NT2/D1 (cell line): Measurements from ENCODE around the gene NME7.

ENCODE experiments used
- DNase-seq: peaks from one replicate; pipeline ENCODE4 v3.0.0-alpha.2; 2011; ENCODE audit warnings: low read depth, low spot score
- H3K27me3 ChIP-seq: 2 replicates; pipeline ENCODE4 v1.6.0; 2011; ENCODE audit warnings: mild to moderate bottlenecking; ENCODE audit not compliant: insufficient read length, insufficient read depth
- H3K36me3 ChIP-seq: 2 replicates; pipeline ENCODE4 v1.6.1; 2011; ENCODE audit warnings: mild to moderate bottlenecking, low read length, mixed read lengths; ENCODE audit not compliant: insufficient read depth, insufficient read length
- H3K4me1 ChIP-seq: 2 replicates; pipeline ENCODE4 v1.5.1; 2011; ENCODE audit not compliant: insufficient read depth, insufficient read length
- H3K4me3 ChIP-seq: 2 replicates; pipeline ENCODE4 v1.5.1; 2011; ENCODE audit warnings: low read depth; ENCODE audit not compliant: insufficient read length
- H3K9ac ChIP-seq: 2 replicates; pipeline ENCODE4 v1.6.0; 2011; ENCODE audit warnings: low read depth; ENCODE audit not compliant: insufficient read length
- H3K9me3 ChIP-seq: 2 replicates; pipeline ENCODE4 v1.5.1; 2011; ENCODE audit warnings: mild to moderate bottlenecking, low read length; ENCODE audit not compliant: insufficient read depth
- SUZ12 ChIP-seq: IDR thresholded peaks from 2 replicates; pipeline ENCODE4 v1.6.1; 2011; ENCODE audit not compliant: insufficient read length, insufficient read depth; ENCODE audit errors: extremely low read depth
- YY1 ChIP-seq: IDR thresholded peaks from 2 replicates; pipeline ENCODE4 v1.6.1; 2011; ENCODE audit not compliant: insufficient read length, insufficient read depth
- ZNF274 ChIP-seq: IDR thresholded peaks from 2 replicates; pipeline ENCODE4 v1.6.1; 2011; ENCODE audit warnings: mild to moderate bottlenecking, low read depth, low read length

Gene NME7

GRCh38 chr1:169383449-169383848, 15.9 kb upstream of the NME7 start:
- H3K27me3 ChIP-seq: no peaks in the 10 kb centered on the region
- H3K36me3 ChIP-seq: peaks cover 82% of the 10 kb centered on the region
- DNase-seq: no peak
- TF ChIP-seq ZNF274: no peak
- no peak for TF ChIP-seq YY1
- no peak for TF ChIP-seq SUZ12
- no peak overlapping the region for H3K9ac ChIP-seq
- H3K4me1 ChIP-seq: no peaks in the 10 kb centered on the region
- H3K9me3 ChIP-seq: no peaks in the 10 kb centered on the region
- H3K4me3 ChIP-seq: no peak overlapping the region

GRCh38 chr1:169381162-169381561, 13.6 kb upstream of the NME7 start:
- Histone ChIP-seq H3K4me1 (no peaks in the 10 kb centered on the region), H3K4me3 (no peak overlapping the region), H3K36me3 (peaks cover 86% of the 10 kb centered on the region), H3K9ac (no peak overlapping the region), H3K9me3 (no peaks in the 10 kb centered on the region), H3K27me3 (no peaks in the 10 kb centered on the region)
- DNase-seq: no peak
- TF ChIP-seq ZNF274 (no peak), YY1 (no peak), SUZ12 (no peak)

- H3K4me1 ChIP-seq: no peaks in the 10 kb centered on the region
- no peaks in the 10 kb centered on the region for H3K27me3 ChIP-seq
- DNase-seq: no peak
- H3K4me3 ChIP-seq: no peak overlapping the region
- H3K36me3 ChIP-seq: peaks cover 57% of the 10 kb centered on the region
- no peak overlapping the region for H3K9ac ChIP-seq
- H3K9me3 ChIP-seq: no peaks in the 10 kb centered on the region
- TF ChIP-seq YY1: no peak
- TF ChIP-seq SUZ12: no peak
- TF ChIP-seq ZNF274: no peak
Observed at GRCh38 chr1:169371404-169371803, 3.8 kb upstream of the NME7 start.

GRCh38 chr1:169368406-169368769, 791 bp upstream of the NME7 start:
- Histone ChIP-seq H3K9me3 (peaks cover 6% of the 10 kb centered on the region; the same call in 1 of the 2 replicates), H3K36me3 (peaks cover 37% of the 10 kb centered on the region), H3K4me1 (no peaks in the 10 kb centered on the region), H3K27me3 (no peaks in the 10 kb centered on the region), H3K9ac (peak overlapping the region; percentile 87), H3K4me3 (peak overlapping the region; percentile 85)
- DNase-seq: no peak
- TF ChIP-seq YY1: no peak
- TF ChIP-seq SUZ12: no peak
- no peak for TF ChIP-seq ZNF274

- no peak for DNase-seq
- peaks cover 28% of the 10 kb centered on the region for H3K36me3 ChIP-seq
- H3K9ac ChIP-seq: peak overlapping the region; percentile 79
- no peaks in the 10 kb centered on the region for H3K27me3 ChIP-seq
- TF ChIP-seq YY1 (no peak), ZNF274 (no peak), SUZ12 (no peak)
- no peaks in the 10 kb centered on the region for H3K4me1 ChIP-seq
- H3K9me3 ChIP-seq: peaks cover 6% of the 10 kb centered on the region; the same call in 1 of the 2 replicates
- H3K4me3 ChIP-seq: peak overlapping the region; percentile 85
Observed at GRCh38 chr1:169367096-169367685, 406 bp downstream of the NME7 start.

DNA sequence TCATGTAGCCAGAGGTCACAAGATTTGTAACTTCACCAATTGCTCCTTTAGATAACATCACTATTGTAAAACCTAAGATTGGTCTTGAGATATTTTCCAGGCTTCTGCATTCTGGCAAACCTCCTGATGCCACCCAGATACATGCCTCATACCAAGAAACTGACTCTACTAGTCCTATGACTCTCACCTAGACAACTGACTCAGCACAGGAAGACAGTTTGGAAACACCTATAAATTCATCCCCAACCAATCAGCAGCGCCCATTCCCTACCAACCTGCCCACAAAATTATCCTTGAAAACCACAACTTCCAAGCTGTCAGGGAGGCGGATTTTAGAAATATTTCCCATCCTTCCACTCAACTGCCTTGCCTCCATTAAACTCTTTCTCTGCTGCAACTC, 2.6 kb downstream of the NME7 start:
- Histone ChIP-seq H3K9ac (no peak overlapping the region), H3K27me3 (no peaks in the 10 kb centered on the region), H3K9me3 (peaks cover 6% of the 10 kb centered on the region; the same call in 1 of the 2 replicates), H3K36me3 (peaks cover 5% of the 10 kb centered on the region), H3K4me3 (no peak overlapping the region), H3K4me1 (no peaks in the 10 kb centered on the region)
- no peak for DNase-seq
- TF ChIP-seq ZNF274 (no peak), SUZ12 (no peak), YY1 (no peak)

- Histone ChIP-seq H3K36me3 (no peaks in the 10 kb centered on the region), H3K4me3 (no peak overlapping the region), H3K4me1 (no peaks in the 10 kb centered on the region), H3K9ac (no peak overlapping the region), H3K9me3 (peaks cover 6% of the 10 kb centered on the region; the same call in 1 of the 2 replicates), H3K27me3 (no peaks in the 10 kb centered on the region)
- TF ChIP-seq ZNF274: no peak
- TF ChIP-seq YY1: no peak
- TF ChIP-seq SUZ12: no peak
- DNase-seq: no peak
Observed at GRCh38 chr1:169363046-169363730, 4.4 kb downstream of the NME7 start.
